ACHN (cell line): ENCODE results near the gene OR10A3.
A peak's percentile ranks its signal among the peaks of the same experiment; 100 is the strongest.

Experiments
- DNase-seq: peaks from one replicate; pipeline ENCODE4 v3.0.0-alpha.2; 2015
- in situ Hi-C: cut with HindIII; loops from 2 replicates; pipeline ENCODE4 v1.10.0; 2017; ENCODE audit warnings: low sequenced_read_pairs, low pct_ligation_motif_present, low pct_unique_long_range_greater_than_20kb

Gene OR10A3

DNA sequence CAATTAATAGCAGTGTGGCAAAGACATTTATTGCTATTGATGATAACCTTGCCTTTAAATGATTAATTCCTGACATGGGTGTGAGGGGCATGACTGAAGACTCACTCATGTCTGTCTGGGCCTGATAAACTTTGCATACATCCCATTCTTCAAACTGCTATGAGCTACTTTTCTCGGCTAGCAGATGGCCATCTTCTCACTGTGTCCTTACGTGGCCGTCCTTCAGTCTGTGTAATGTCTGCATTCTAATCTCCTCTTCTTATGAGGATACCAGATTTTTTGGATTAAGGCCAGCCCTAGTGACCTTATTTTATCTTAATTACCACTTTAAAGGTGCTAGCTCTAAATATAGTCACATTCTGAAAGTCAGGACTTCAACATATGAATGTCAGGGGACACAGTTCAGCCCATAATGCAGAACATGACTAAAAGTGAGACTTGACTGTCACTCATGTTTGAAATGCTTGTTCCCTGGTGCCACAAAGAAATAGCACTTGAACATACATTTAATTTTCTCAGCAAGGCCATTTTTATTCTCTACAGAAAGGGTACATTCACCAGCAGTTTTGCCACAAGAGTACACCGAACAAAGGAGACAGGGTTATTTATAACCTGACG is 42.7 kb downstream of the OR10A3 start:
- no peak for DNase-seq
- in situ Hi-C loops, result no loop called here

DNA sequence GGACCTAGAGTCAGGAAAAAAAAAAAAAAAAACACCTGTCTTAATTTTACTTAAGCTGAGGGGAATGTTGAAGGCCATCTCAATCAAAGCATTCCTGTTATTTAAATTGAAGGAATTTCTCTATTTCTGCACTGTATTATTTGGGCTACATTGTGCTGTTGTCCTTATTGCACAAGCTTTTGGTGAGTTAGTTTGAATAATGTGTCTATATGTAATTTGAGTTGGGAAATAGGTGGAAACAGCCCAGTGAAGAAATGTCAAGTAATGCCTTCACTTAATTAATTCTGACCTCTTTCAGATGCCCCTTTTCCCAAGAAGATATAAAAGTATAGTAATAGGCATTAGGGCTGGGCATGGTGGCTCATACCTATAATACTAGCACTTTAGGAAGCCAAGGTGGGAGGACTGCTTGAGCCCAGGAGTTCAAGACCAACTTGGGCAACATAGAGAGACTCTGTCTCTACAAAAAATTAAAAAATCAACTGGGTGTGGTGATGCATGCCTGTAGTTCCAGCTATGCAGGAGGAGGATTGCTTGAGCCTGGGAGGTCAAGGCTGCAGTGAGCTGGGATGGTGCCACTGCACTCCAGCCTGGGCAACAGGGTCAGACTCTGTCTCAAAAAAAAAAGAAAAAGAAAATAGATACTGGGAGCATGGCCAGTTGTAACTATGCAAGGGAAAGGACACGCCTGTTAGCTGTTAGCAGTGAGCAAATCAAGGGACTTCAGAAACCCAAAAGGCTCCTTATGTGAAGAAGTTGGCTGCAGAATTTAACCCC is 45.3 kb downstream of the OR10A3 start:
- DNase-seq, result no peak
- in situ Hi-C loops, result no loop called here

DNA sequence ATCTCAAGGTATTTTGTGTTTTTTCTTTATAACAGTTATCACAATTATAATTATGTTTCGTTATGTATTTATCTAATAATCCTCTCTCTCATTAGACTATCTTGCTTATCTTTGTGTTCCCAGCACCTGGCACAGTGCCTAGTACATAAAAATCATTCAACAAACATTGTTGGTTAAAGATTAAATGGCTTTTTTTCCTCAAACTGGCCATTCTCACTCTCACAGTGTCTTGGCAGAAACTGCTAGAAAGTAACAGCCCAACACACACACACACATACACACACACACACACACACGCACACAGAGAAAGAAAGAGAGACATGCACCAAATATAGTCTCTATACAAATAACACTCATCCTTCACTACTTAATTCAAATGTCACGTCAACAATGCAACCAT is 47.3 kb downstream of the OR10A3 start:
- no peak for DNase-seq
- in situ Hi-C loops, result no loop called here

DNA sequence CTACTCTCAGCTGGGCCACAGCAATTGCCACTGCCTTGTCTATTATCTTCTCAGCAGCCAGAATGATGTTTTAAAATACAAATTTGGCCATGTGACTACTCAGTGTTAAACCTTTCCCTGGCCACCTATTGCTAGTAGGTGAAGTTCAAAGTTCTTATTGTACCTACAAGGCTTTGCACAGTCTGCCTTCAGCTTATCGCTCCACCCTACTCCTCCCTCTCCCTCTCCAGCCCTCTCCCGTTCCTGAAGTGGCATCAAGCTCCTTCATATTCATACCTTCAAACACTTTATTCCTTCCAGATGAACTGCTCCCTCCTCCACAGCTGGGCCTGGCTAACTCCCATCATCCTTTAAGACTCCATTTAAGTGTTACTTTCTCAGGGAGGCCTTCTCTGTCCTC is 47.7 kb downstream of the OR10A3 start:
- DNase-seq, result no peak
- in situ Hi-C loops, result no loop called here

DNA sequence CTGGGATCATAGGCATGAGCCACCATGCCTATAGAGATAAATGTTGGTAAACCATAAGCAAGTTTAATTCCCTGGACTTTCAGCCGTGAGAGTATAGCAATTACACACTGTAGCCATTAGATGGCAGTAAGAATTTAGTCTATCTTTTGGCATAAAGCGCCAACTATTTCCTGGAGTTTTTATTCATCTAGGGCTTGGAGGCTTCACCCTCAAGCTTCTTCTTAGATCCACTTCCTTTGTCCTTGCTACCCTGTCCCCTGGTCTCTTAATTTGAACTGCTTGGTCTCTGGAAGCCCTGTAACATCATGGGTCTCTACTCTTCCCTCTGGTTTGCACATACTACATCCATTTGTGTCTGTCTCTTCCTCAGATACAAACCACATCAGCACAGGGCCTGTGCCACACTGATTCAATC is 48.7 kb downstream of the OR10A3 start:
- DNase-seq, result peak; percentile 58
- in situ Hi-C loops, result no loop called here

DNA sequence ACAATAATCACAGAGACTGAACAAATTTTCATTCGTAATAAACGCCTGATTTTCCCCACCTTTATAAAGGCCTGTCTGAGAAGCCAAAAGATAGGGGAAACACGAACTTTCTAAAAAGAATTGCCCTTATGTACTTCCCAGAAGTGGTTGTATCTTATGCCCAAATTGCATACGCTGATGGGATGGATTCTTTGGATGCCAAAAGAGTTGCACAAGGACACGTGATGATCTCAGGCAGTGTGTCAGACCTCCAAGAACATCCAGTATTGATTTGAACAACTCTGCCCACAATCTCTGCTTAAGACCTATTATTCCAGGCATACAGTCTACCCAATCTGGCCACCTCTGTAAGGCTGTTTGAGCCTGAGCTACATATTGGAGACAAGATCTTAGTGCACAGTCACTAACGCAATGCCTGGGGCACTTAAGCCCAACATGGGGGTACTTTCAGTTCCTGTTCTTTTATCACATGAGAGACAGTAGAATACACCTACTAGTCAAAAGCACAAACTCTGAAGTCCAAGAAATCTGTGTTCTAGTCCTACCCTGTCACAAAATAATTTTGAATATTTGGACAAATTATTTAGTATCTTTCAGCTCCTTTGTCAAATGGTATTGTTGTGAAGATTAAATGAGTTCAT is 49.3 kb downstream of the OR10A3 start:
- DNase-seq, result no peak
- in situ Hi-C loops, result no loop called here

DNA sequence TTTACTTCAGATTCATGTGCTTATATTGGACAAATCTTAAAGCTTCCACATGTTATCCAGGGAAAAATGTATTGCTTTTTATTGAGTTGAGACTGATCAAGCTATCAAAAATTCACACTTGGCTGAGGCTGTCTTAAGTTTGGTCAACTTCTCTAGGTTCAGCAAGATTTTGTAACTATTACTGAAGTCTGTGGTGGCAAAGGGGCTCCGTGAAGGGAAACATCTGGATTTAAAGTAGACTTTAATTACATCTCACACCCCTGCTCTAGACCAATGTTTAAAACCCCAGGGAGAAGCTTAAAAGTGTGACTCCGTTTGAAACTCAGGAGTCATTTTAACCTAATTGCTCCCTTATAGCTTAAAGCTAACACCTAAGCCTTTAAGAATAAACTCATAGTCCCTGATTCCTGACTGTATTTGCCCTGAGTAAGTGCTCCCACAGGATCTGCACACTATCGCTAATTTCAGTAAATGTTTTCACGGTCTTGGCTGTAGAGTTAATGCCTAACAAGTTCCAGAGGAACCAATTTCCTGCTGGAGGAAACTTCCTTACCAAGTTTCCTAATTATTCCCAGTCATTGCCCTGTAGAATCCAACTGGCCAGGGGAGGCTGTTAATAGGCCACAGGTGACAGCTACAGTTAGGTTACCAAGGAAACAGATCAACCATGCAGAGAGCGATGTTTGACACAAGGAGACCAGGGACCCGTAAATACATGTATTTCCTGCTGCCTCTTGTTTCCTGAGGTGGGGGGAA is 50.9 kb downstream of the OR10A3 start:
- DNase-seq, result no peak
- in situ Hi-C loops, result no loop called here

DNA sequence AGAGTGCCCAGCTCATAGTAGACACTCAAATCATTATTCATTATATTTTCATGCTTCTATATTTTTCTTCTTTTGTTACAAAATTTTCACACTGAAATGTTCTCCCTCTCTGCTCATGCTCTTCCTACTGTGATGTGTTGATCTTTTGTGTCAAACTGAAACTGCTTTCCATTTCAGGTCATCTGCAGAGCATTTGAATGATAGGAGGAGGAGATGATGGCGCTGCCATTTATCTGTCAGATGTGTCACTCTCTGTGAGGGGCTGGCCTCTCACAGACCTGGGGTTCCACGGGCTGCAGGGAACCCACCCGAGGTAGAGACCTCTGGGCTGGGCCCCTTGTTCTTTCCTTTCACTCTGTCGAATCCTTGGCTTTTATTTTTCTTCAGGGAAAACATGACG is 51.5 kb downstream of the OR10A3 start:
- no peak for DNase-seq
- in situ Hi-C loops, result no loop called here
